B cell (primary cell): Measurements from ENCODE around the gene DCPS. TPM values are rescaled to one million over a fixed set of nuclear protein-coding genes. Genes with fewer than 3 reads are reported as not detected.

ENCODE experiments used
- ATAC-seq: fragments of 200-7000 bp; cut with Tn5 transposase; one replicate; pipeline ENCODE4 v1.10.0; 2021; ENCODE audit warnings: low read depth, mild to moderate bottlenecking, moderate number of reproducible peaks, moderate library complexity
- CTCF ChIA-PET: fragments of 350-600 bp; sonication (Branson Sonifier 250); formaldehyde crosslinking; loops from one replicate; lab custom pipeline; 2021; ENCODE audit warnings: antibody characterized with exemption, inconsistent platforms; lab: Charles Lee
- POLR2A ChIA-PET: fragments of 350-600 bp; sonication (Branson Sonifier 250); formaldehyde crosslinking; loops from one replicate; lab custom pipeline; 2021; ENCODE audit warnings: antibody characterized with exemption; lab: Charles Lee
- DNase-seq: peaks from one replicate; pipeline ENCODE4 v3.0.0; 2013
- H2AFZ ChIP-seq: 2 replicates; pipeline ENCODE4 v1.6.1; 2012; ENCODE audit warnings: mild to moderate bottlenecking, low read depth, low read length; ENCODE audit not compliant: insufficient read depth, poor library complexity, severe bottlenecking
- H3K27ac ChIP-seq, 2 donors: 1 replicate in 1 of 2; 2 replicates in 1 of 2; pipeline ENCODE4 v1.5.1; 2012 to 2013; ENCODE audit warnings: low read length in 2 of 2, mild to moderate bottlenecking in 2 of 2, moderate library complexity in 1 of 2
- H3K27me3 ChIP-seq, 4 experiments: fragments of 200-600 bp in 1 of 4; sonication (generic) in 1 of 4; replicated peaks in 1 of 4; 1 replicate in 2 of 4; 2 replicates in 2 of 4; pipeline versions ENCODE4 v1.6.1 to v1.7.0; 2013 to 2016; ENCODE audit warnings: low read length in 3 of 4, mild to moderate bottlenecking in 2 of 4, mixed read lengths in 1 of 4, moderate library complexity in 1 of 4; ENCODE audit not compliant: insufficient read depth in 4 of 4, control insufficient read depth in 3 of 4; ENCODE audit errors: control extremely low read depth in 1 of 4
- H3K36me3 ChIP-seq, 2 experiments: replicated peaks in 1 of 2; 1 replicate in 1 of 2; 2 replicates in 1 of 2; pipeline versions ENCODE4 v1.6.1 to v1.7.1; 2013; ENCODE audit warnings: low read length in 1 of 2; ENCODE audit not compliant: insufficient read depth in 2 of 2, control insufficient read depth in 1 of 2; ENCODE audit errors: control extremely low read depth in 1 of 2, extremely low read depth in 1 of 2
- H3K4me1 ChIP-seq, 2 donors: fragments of 200-600 bp in 1 of 2; sonication (generic) in 1 of 2; 1 replicate in 1 of 2; 2 replicates in 1 of 2; pipeline versions ENCODE4 v1.5.1 to v1.6.1; 2013 to 2017; ENCODE audit warnings: low read length in 2 of 2; ENCODE audit not compliant: control insufficient read depth in 2 of 2, insufficient read depth in 2 of 2
- H3K4me2 ChIP-seq: replicated peaks from 2 replicates; pipeline ENCODE3; 2012; ENCODE audit warnings: mild to moderate bottlenecking, low read depth, low read length; ENCODE audit not compliant: poor library complexity, severe bottlenecking
- H3K4me3 ChIP-seq, 5 experiments: fragments of 200-600 bp in 1 of 5; sonication (generic) in 1 of 5; 1 replicate in 3 of 5; 2 replicates in 2 of 5; pipeline versions ENCODE4 v1.5.1 to v1.7.0; 2011 to 2016; ENCODE audit warnings: low read length in 4 of 5, mild to moderate bottlenecking in 4 of 5, low read depth in 2 of 5, control low read depth in 1 of 5, moderate library complexity in 1 of 5; ENCODE audit not compliant: insufficient read depth in 1 of 5; ENCODE audit errors: control extremely low read depth in 1 of 5, extremely low read depth in 1 of 5
- H3K79me2 ChIP-seq: fragments of 200-600 bp; sonication (generic); one replicate; pipeline ENCODE4 v1.6.0; 2016; ENCODE audit warnings: low read length; ENCODE audit not compliant: control insufficient read depth, insufficient read depth
- H3K9ac ChIP-seq: fragments of 200-600 bp; sonication (generic); 2 replicates; pipeline ENCODE4 v1.6.1; 2017; ENCODE audit warnings: mild to moderate bottlenecking, low read length, moderate library complexity
- H3K9me3 ChIP-seq, 3 donors: one replicate each; pipeline versions ENCODE4 v1.6.1 to v1.7.1; 2013; ENCODE audit warnings: low read length in 2 of 3; ENCODE audit not compliant: control insufficient read depth in 2 of 3, insufficient read depth in 1 of 3; ENCODE audit errors: control extremely low read depth in 1 of 3
- H4K20me1 ChIP-seq: 2 replicates; pipeline ENCODE4 v1.6.0; 2012; ENCODE audit warnings: mild to moderate bottlenecking, low read length; ENCODE audit not compliant: insufficient read depth, control insufficient read depth, poor library complexity, severe bottlenecking
- H3K27ac Mint-ChIP-seq: one replicate; pipeline ENCODE4 v1.8.0; 2021; ENCODE audit warnings: mixed read lengths
- H3K27me3 Mint-ChIP-seq: one replicate; pipeline ENCODE4 v1.8.0; 2021; ENCODE audit warnings: mixed read lengths
- H3K4me1 Mint-ChIP-seq: one replicate; pipeline ENCODE4 v1.8.0; 2021; ENCODE audit warnings: mixed read lengths
- H3K4me3 Mint-ChIP-seq: one replicate; pipeline ENCODE4 v1.8.0; 2021; ENCODE audit warnings: mixed read lengths
- H3K9me3 Mint-ChIP-seq: one replicate; pipeline ENCODE4 v1.8.0; 2022; ENCODE audit warnings: mixed read lengths; ENCODE audit not compliant: insufficient read depth
- EZH2 ChIP-seq: IDR thresholded peaks from 2 replicates; pipeline ENCODE4 v1.6.1; 2012; ENCODE audit warnings: borderline replicate concordance, low read depth, mild to moderate bottlenecking, moderate library complexity, low read length; ENCODE audit not compliant: insufficient read depth, poor library complexity, severe bottlenecking
- WGBS: methylation state at CpG from one replicate; pipeline ENCODE4 v1.1.5; 2013; ENCODE audit warnings: missing lambda C conversion rate; ENCODE audit not compliant: insufficient coverage; 5-methylcytosine and 5-hydroxymethylcytosine counted together
- intact Hi-C: fragments of 100-400 bp; cut with micrococcal nuclease; formaldehyde crosslinking; loops from one replicate; pipeline ENCODE4 v1.10.0; 2022
- polyA plus RNA-seq: library from polyadenylated mRNA; depleted of rRNA; stranded (reverse); fragments of >200 nt; gene quantifications from 2 replicates; pipeline ENCODE4 v1.2.3, GENCODE V29; 2012
- total RNA-seq, 2 donors: library from RNA; stranded (reverse); fragments of 120-200 nt in 1 of 2; gene quantifications; 1 replicate in 1 of 2; 2 replicates in 1 of 2; pipeline versions ENCODE4 v1.2.3 to v1.2.4, GENCODE V29; 2013 to 2022
- TF ChIP-seq, protein P1 (sequence below): fragments of 200-600 bp; IDR thresholded peaks from one replicate; pipeline ENCODE4 v1.8.0; 2022; ENCODE audit warnings: antibody characterized with exemption, mild to moderate bottlenecking

The DCPS gene
- total and polyA plus RNA-seq, 2 donors (not counting 1 experiment from before 2014, with no cell fraction given): 21.7 to 37.1 TPM

DNA sequence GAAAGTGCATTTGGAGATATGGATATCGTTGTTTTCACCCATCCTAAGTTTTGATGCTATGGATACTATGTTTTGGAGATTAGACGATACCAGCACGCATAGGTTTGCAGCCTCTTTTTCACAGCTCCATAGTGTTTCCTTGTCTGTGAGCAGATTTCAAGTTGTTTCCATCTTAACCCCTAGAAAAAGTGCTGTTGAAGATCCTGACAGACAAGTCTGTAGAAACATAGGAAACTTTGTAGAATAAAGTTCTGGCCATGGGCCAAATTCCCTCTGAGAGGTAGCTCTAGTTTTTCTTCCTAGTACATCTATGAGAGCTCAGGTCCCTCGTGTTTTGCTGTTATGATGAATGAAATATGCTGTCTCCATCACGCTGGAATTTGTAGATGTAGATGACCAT, 84.0 kb downstream of the DCPS start:
- intact Hi-C loops: no loop called here
- peaks cover 4 to 8% of the 10 kb centered on the region in 2 donors for H3K4me1 ChIP-seq
- H3K9me3 Mint-ChIP-seq: no peaks in the 10 kb centered on the region
- no peak overlapping the region for H2AFZ ChIP-seq
- no peaks in the 10 kb centered on the region for H4K20me1 ChIP-seq
- H3K27ac ChIP-seq: no peak overlapping the region
- no peak overlapping the region for H3K4me3 Mint-ChIP-seq
- H3K36me3 ChIP-seq: no peaks in the 10 kb centered on the region
- H3K27me3 ChIP-seq: peaks cover 0 to 4% (median 0%) of the 10 kb centered on the region in 4 experiments
- DNase-seq: no peak
- ChIA-PET CTCF (no interaction called here), POLR2A (no interaction called here)
- peaks cover 8% of the 10 kb centered on the region for H3K4me1 Mint-ChIP-seq
- no peak overlapping the region for H3K4me3 ChIP-seq
- no peak for ATAC-seq
- H3K9me3 ChIP-seq: no peaks in the 10 kb centered on the region
- H3K9ac ChIP-seq: no peak overlapping the region
- no peak overlapping the region for H3K4me2 ChIP-seq
- WGBS: 100% methylated on average over 2 of the region's 5 CpGs
- no peak overlapping the region for H3K27ac Mint-ChIP-seq
- H3K27me3 Mint-ChIP-seq: peaks cover 3% of the 10 kb centered on the region
- no peaks in the 10 kb centered on the region for H3K79me2 ChIP-seq
- no peak for TF ChIP-seq EZH2
- TF ChIP-seq, protein P1, sequence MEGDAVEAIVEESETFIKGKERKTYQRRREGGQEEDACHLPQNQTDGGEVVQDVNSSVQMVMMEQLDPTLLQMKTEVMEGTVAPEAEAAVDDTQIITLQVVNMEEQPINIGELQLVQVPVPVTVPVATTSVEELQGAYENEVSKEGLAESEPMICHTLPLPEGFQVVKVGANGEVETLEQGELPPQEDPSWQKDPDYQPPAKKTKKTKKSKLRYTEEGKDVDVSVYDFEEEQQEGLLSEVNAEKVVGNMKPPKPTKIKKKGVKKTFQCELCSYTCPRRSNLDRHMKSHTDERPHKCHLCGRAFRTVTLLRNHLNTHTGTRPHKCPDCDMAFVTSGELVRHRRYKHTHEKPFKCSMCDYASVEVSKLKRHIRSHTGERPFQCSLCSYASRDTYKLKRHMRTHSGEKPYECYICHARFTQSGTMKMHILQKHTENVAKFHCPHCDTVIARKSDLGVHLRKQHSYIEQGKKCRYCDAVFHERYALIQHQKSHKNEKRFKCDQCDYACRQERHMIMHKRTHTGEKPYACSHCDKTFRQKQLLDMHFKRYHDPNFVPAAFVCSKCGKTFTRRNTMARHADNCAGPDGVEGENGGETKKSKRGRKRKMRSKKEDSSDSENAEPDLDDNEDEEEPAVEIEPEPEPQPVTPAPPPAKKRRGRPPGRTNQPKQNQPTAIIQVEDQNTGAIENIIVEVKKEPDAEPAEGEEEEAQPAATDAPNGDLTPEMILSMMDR: no peak

DNA sequence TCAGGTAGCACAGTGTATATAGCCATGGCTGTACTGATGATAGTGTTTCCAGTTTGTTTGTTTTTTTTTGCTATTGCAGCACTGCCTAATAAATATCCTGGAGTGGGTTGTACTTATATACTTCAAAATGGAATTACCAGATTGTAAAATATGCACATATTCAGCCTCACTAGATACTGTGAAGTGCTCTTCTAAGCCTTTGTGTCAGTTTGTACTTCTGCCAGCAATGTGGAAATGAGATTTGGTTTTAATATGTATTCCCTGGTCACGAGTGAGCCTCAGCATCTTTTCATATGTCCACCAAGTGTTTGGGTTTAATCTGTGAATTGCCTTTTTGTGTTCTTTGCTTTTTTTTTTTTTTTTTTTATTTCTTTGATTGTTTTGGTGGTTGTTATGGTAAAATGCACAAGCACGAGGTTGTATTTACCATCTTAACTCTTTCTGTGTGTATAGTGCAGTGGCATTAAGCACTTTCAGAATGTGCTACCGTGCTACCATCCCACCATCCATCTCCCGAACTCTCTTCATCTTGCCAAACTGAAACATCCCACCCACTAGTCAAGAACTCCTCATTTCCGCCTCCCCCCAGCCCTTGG, 86.5 kb downstream of the DCPS start:
- Mint-ChIP-seq H3K27ac (no peak overlapping the region), H3K4me3 (no peak overlapping the region)

More for the DNA sequence above, 86.5 kb downstream of the DCPS start:
- no peak overlapping the region for H3K9ac ChIP-seq
- no peak overlapping the region for H3K4me2 ChIP-seq
- H3K4me1 ChIP-seq: peaks cover 4 to 8% of the 10 kb centered on the region in 2 donors
- Mint-ChIP-seq H3K4me1 (peaks cover 8% of the 10 kb centered on the region), H3K27me3 (peaks cover 7% of the 10 kb centered on the region), H3K9me3 (no peaks in the 10 kb centered on the region)
- H2AFZ ChIP-seq: no peak overlapping the region
- H3K27ac ChIP-seq: no peak overlapping the region
- H3K4me3 ChIP-seq: no peak overlapping the region
- no CpG with 5 or more reads among the region's 5 CpGs for WGBS
- H3K36me3 ChIP-seq: no peaks in the 10 kb centered on the region
- H3K27me3 ChIP-seq: peaks cover 0 to 9% (median 0%) of the 10 kb centered on the region in 4 experiments
- H3K79me2 ChIP-seq: no peaks in the 10 kb centered on the region
- TF ChIP-seq, protein P1: no peak
- TF ChIP-seq EZH2: no peak
- no peak for ATAC-seq
- CTCF ChIA-PET: no interaction called here
- no peaks in the 10 kb centered on the region for H4K20me1 ChIP-seq
- H3K9me3 ChIP-seq: no peaks in the 10 kb centered on the region
- intact Hi-C loops: no loop called here
- no peak for DNase-seq
- POLR2A ChIA-PET: no interaction called here
